ENCODE data around the gene ANAPC7.

Gene ANAPC7

DNA sequence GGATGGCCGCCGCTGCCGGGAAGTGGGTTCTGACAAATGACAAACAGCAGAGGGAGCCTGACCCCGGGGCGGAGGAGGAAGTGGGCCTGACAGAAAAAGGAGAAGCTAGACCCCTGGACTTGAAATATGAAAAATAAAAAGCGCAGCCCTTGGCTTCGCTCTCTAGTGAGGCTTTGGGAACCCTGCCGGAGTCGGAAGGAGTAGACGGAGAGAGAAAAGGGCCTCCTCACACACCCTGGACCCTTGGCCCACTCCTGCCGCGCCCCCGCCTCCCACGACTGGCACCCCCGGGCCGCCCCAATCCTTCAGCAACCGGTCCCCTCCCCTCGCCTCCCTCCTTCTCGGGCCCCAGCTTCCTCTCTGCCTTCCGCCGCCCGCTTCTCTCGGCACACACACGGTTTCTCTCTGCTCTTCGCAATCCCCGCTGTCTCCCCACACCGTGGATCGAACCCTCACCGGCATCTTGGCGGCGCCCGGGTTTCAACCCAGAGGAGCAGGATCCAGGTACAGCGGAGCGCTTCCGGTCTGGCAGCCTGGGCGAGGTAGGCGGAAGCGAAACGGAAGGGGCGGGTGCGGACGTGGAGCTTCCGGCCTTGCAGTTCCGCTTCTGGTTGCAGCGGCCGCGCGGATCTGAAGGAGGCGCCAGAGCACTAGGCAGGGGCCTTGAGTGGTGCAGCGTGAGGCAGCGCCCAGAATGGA lies 46.4 kb upstream of the ANAPC7 start, which contains the start of gene ARPC3:
TSS of gene ARPC3 (minus strand) at position 539 of the 699 bp plus-strand sequence. CDS start at position 462, 77 bp downstream.
- Histone ChIP-seq H3K9me3 (ENCODE audit: low read length) (no peaks in the 10 kb centered on the region), H3K9me2 (ENCODE audit: low read depth, low read length) (no peaks in the 10 kb centered on the region), H3K4me2 (ENCODE audit: low read length) (peak within 1 kb of the TSS; percentile 62), H2AFZ (ENCODE audit: low read length) (no peak within 1 kb of the TSS), H3F3A (ENCODE audit: insufficient read depth, low read length) (no peaks in the 10 kb centered on the region), H3K4me1 (ENCODE audit: insufficient read depth, low read length, severe bottlenecking) (peaks cover 23% of the 10 kb centered on the region), H4K20me1 (ENCODE audit: insufficient read depth, low read length) (no peaks in the 10 kb centered on the region), H3K4me3 (ENCODE audit: low read depth, low read length, poor library complexity, severe bottlenecking) (peak within 1 kb of the TSS; percentile 64), H3K79me2 (ENCODE audit: insufficient read depth, low read length) (peaks cover 24% of the 10 kb centered on the region), H3K27me3 (ENCODE audit: insufficient read depth, low read length) (no peaks in the 10 kb centered on the region), H3K36me3 (ENCODE audit: insufficient read depth, low read length) (peaks cover 30% of the 10 kb centered on the region), H3K27ac (ENCODE audit: low read depth, low read length, poor library complexity, severe bottlenecking) (peak within 1 kb of the TSS; percentile 69), H3K9ac (ENCODE audit: low read length) (peak within 1 kb of the TSS; percentile 65)
- TF ChIP-seq EZH2 (IDR thresholded peaks at IDR 0.05; ENCODE audit: borderline replicate concordance, low read length): no peak
- TF ChIP-seq, protein P1, sequence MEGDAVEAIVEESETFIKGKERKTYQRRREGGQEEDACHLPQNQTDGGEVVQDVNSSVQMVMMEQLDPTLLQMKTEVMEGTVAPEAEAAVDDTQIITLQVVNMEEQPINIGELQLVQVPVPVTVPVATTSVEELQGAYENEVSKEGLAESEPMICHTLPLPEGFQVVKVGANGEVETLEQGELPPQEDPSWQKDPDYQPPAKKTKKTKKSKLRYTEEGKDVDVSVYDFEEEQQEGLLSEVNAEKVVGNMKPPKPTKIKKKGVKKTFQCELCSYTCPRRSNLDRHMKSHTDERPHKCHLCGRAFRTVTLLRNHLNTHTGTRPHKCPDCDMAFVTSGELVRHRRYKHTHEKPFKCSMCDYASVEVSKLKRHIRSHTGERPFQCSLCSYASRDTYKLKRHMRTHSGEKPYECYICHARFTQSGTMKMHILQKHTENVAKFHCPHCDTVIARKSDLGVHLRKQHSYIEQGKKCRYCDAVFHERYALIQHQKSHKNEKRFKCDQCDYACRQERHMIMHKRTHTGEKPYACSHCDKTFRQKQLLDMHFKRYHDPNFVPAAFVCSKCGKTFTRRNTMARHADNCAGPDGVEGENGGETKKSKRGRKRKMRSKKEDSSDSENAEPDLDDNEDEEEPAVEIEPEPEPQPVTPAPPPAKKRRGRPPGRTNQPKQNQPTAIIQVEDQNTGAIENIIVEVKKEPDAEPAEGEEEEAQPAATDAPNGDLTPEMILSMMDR (IDR thresholded peaks at IDR 0.05; ENCODE audit: low read length): peak; percentile 69

DNA sequence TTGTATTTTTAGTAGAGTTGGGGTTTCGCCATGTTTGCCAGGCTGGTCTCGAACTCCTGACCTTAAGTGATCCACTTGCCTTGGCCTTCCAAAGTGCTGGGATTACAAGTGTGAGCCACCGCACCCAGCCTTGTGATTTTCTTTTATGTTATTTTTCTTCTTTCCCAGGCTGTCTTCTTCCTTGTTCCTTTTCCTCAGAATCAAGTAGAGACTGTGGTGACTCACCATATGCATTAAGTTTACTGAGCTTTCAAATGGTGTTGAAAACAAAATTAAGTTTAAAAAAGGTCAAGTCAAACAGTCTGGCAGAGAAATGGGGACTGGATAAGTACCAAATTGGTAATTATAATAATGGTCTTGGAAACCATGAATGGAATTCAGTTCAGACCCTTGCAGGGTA lies 40.9 kb upstream of the ANAPC7 start:
- peaks cover 16% of the 10 kb centered on the region for H3K4me1 ChIP-seq (ENCODE audit: insufficient read depth, low read length, severe bottlenecking)
- no peaks in the 10 kb centered on the region for H3K27me3 ChIP-seq (ENCODE audit: insufficient read depth, low read length)
- H3K79me2 ChIP-seq (ENCODE audit: insufficient read depth, low read length): peaks cover 23% of the 10 kb centered on the region
- no peak overlapping the region for H3K4me3 ChIP-seq (ENCODE audit: low read depth, low read length, poor library complexity, severe bottlenecking)
- no peaks in the 10 kb centered on the region for H3F3A ChIP-seq (ENCODE audit: insufficient read depth, low read length)
- peaks cover 53% of the 10 kb centered on the region for H3K36me3 ChIP-seq (ENCODE audit: insufficient read depth, low read length)
- H3K27ac ChIP-seq (ENCODE audit: low read depth, low read length, poor library complexity, severe bottlenecking): no peak overlapping the region
- H4K20me1 ChIP-seq (ENCODE audit: insufficient read depth, low read length): no peaks in the 10 kb centered on the region
- no peaks in the 10 kb centered on the region for H3K9me2 ChIP-seq (ENCODE audit: low read depth, low read length)
- TF ChIP-seq EZH2 (IDR thresholded peaks at IDR 0.05; ENCODE audit: borderline replicate concordance, low read length): no peak
- TF ChIP-seq, protein P1 (IDR thresholded peaks at IDR 0.05; ENCODE audit: low read length): no peak
- H3K9ac ChIP-seq (ENCODE audit: low read length): no peak overlapping the region
- H3K9me3 ChIP-seq (ENCODE audit: low read length): no peaks in the 10 kb centered on the region
- no peak overlapping the region for H2AFZ ChIP-seq (ENCODE audit: low read length)
- H3K4me2 ChIP-seq (ENCODE audit: low read length): no peak overlapping the region

DNA sequence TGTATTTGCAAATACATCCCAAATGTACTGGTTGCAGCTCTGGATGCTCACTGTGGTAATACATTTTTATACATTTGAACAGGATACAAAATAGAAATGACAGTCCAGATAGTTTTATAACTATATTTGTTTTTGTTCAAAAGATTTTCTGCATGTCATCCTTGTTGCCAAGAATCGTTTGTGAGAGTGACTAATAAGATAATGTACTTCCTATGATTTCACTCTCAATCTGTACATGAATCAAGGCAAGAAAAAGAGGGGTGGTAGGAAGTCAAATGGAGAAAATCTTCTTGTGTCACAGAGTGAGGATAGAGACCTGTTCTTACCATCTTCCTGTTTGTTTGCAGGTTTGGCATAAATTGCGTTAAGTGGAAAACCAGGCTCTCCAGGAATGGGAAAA lies 32.7 kb upstream of the ANAPC7 start:
- Histone ChIP-seq H3K4me1 (ENCODE audit: insufficient read depth, low read length, severe bottlenecking) (no peaks in the 10 kb centered on the region), H3K36me3 (ENCODE audit: insufficient read depth, low read length) (peaks cover 34% of the 10 kb centered on the region)

More for the DNA sequence above, 32.7 kb upstream of the ANAPC7 start:
- no peaks in the 10 kb centered on the region for H3K9me2 ChIP-seq (ENCODE audit: low read depth, low read length)
- no peak overlapping the region for H3K4me3 ChIP-seq (ENCODE audit: low read depth, low read length, poor library complexity, severe bottlenecking)
- H3K9me3 ChIP-seq (ENCODE audit: low read length): no peaks in the 10 kb centered on the region
- no peak overlapping the region for H3K9ac ChIP-seq (ENCODE audit: low read length)
- H3K4me2 ChIP-seq (ENCODE audit: low read length): no peak overlapping the region
- H4K20me1 ChIP-seq (ENCODE audit: insufficient read depth, low read length): no peaks in the 10 kb centered on the region
- TF ChIP-seq, protein P1 (IDR thresholded peaks at IDR 0.05; ENCODE audit: low read length): no peak
- no peak for TF ChIP-seq EZH2 (IDR thresholded peaks at IDR 0.05; ENCODE audit: borderline replicate concordance, low read length)
- H3F3A ChIP-seq (ENCODE audit: insufficient read depth, low read length): no peaks in the 10 kb centered on the region
- H2AFZ ChIP-seq (ENCODE audit: low read length): no peak overlapping the region
- H3K27me3 ChIP-seq (ENCODE audit: insufficient read depth, low read length): no peaks in the 10 kb centered on the region
- no peak overlapping the region for H3K27ac ChIP-seq (ENCODE audit: low read depth, low read length, poor library complexity, severe bottlenecking)
- no peaks in the 10 kb centered on the region for H3K79me2 ChIP-seq (ENCODE audit: insufficient read depth, low read length)

All from OCI-LY1 (cell line).